ENCODE measurements around the gene VSNL1.

GRCh38 chr2:17646081-17646554, 105.6 kb downstream of the VSNL1 start:
- TF ChIP-seq CTCF (conservative IDR thresholded peaks at IDR 0.05 in 1 of 2, IDR thresholded peaks at IDR 0.05 in 1 of 2; ENCODE audit: extremely low read depth in 1 of 2, insufficient read depth in 1 of 2, low read depth in 1 of 2, low read length in 2 of 2) (peak; percentile 77 to 90), EZH2 (IDR thresholded peaks at IDR 0.05; ENCODE audit: borderline replicate concordance, low read length) (no peak)
